Measurements from ENCODE around the gene POLR2J3. TPM values are rescaled to one million over a fixed set of nuclear protein-coding genes. Genes with fewer than 3 reads are reported as not detected.
"Not testable (repeated sequence)": the region's sequence is repeated elsewhere in the genome, so short reads cannot be mapped to it uniquely, and the experiment has no call there.

The POLR2J3 gene
- total and polyA plus RNA-seq, 2 of the 8 experiments (the other 6 are each of a cell fraction or from before 2014, with no cell fraction given) = 18.7 to 24.6 TPM

DNA sequence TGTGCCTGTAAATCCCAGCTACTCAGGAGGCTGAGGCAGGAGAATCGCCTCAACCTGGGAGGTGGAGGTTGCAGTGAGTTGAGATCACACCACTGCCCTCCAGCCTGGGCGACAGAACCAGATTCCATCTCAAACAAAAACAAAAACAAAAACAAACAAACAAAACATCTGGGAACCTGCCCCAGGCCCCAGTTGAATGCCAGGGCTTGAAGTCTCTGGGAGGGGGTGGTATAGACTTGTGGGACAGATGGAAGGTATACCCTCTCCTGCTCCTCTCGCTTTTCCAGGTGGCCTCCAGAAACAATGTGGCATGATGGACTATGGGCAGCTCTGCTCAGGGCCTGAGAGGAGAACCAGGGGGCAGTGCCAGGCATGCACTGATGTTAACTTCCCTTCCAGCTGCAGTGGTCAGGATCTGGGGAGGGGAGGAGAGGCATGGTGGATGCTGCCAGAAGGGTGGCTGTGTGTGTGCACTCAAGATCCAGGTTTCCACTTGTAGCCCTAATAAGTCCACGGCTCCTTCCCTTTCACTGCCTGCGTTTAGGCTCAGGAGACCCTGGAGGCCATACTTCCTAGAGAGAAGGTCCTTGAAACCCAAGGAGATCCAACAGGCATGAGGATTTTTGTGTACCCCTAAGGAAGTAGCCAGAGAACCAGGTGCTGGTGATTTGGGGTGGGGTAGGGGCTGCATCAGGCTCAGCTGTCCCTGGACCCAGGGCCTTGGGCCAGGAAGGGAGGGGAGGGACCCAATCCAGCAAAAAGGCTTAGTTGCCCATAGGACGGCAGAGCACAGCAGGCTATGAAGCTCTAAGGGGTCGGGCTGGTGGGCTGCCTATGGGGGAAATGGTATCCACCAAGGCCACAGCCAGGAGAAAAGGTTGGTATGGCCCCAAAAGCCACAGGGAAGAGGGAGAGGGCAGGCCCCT is 5.2 kb upstream of the POLR2J3 start:
- H2BK12ac ChIP-seq (ENCODE audit: low read depth, low read length); H3K4me1 ChIP-seq (replicated peaks in 1 of 4; ENCODE audit: control insufficient read depth in 3 of 4, insufficient read depth in 4 of 4, low read length in 3 of 4); H2BK15ac ChIP-seq (ENCODE audit: low read length); H3K56ac ChIP-seq (replicated peaks; ENCODE audit: insufficient read length, low read depth, low read length); H4K5ac ChIP-seq (ENCODE audit: insufficient read length, low read depth, low read length); FAIRE-seq; H2BK120ac ChIP-seq (replicated peaks; ENCODE audit: low read depth, low read length); H4K8ac ChIP-seq (ENCODE audit: extremely low read depth, insufficient read depth, low read length); H2BK20ac ChIP-seq (ENCODE audit: low read length); H3K79me2 ChIP-seq (ENCODE audit: control insufficient read depth in 1 of 2, insufficient read depth in 2 of 2, low read length in 2 of 2); H3K79me1 ChIP-seq (ENCODE audit: low read depth, low read length); H2AK5ac ChIP-seq (ENCODE audit: low read depth, low read length); H3K36me3 ChIP-seq (ENCODE audit: control insufficient read depth in 2 of 4, insufficient read depth in 4 of 4, low read length in 3 of 4); H4K20me1 ChIP-seq (replicated peaks in 1 of 2; ENCODE audit: control insufficient read depth in 1 of 2, insufficient read depth in 2 of 2, low read length in 2 of 2); H4K91ac ChIP-seq (replicated peaks; ENCODE audit: insufficient read length, low read length); H3K14ac ChIP-seq (ENCODE audit: insufficient read length); POLR2A ChIA-PET (ENCODE audit: partially characterized antibody); H3K18ac ChIP-seq (ENCODE audit: extremely low read depth, low read length); H2BK5ac ChIP-seq (ENCODE audit: low read depth, low read length); H3K23ac ChIP-seq (ENCODE audit: insufficient read length); H3K9ac ChIP-seq (replicated peaks in 1 of 4; ENCODE audit: extremely low read depth in 1 of 4, low read depth in 3 of 4, low read length in 3 of 4); H3K27me3 ChIP-seq (replicated peaks in 1 of 4; ENCODE audit: control insufficient read depth in 3 of 4, extremely low read depth in 1 of 4, insufficient read depth in 3 of 4, low read length in 3 of 4); H3K4ac ChIP-seq (replicated peaks; ENCODE audit: insufficient read length, low read depth, low read length); CTCF ChIA-PET (ENCODE audit: partially characterized antibody); H3K4me2 ChIP-seq (ENCODE audit: insufficient read depth in 1 of 2, low read depth in 2 of 2, low read length in 2 of 2); H3K27ac ChIP-seq (ENCODE audit: low read depth, low read length); H2AFZ ChIP-seq (ENCODE audit: low read length); H3K4me3 ChIP-seq (ENCODE audit: extremely low read depth in 1 of 4, insufficient read depth in 2 of 4, low read depth in 3 of 4, low read length in 4 of 4); H3K23me2 ChIP-seq (ENCODE audit: low read depth, low read length); H3K9me3 ChIP-seq (ENCODE audit: insufficient read depth in 2 of 2, low read depth in 1 of 2, low read length in 1 of 2): not testable (repeated sequence)
- 83% methylated on average over 6 of the region's 7 CpGs; no CpG with 5 or more reads in 1 of the 2 experiments for WGBS, 2 experiments (ENCODE audit: extremely low coverage in 1 of 2, insufficient coverage in 1 of 2, insufficient read length in 1 of 2, insufficient replicate concordance in 2 of 2, low coverage in 1 of 2, low lambda C conversion rate in 2 of 2, missing lambda C conversion rate in 1 of 2)
- peak in 1 of 2 experiments; percentile 50 for DNase-seq (ENCODE audit: low read depth in 1 of 2, low spot score in 2 of 2)

DNA sequence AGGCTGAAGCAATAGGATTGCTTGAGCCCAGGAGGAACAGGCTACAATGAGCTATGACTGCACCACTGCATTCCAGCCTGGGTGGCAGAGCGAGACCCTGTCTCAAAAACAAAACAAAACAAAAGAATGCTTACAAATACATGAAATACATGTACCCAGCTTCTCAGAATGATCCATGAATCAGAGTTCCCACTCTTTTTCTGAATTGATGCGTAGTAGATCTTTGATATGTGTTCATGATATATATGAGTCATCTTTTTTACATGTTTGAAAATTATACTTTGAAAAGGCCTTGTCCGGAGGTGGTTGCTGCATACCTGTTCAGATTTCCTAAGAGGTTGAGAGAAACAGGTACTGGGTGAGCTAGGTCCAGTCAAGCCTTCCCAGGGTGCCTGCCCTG is 4.0 kb upstream of the POLR2J3 start:
- FAIRE-seq; H3K4ac ChIP-seq (replicated peaks; ENCODE audit: insufficient read length, low read depth, low read length): not testable (repeated sequence)

More for the DNA sequence above, 4.0 kb upstream of the POLR2J3 start:
- H3K27ac ChIP-seq (ENCODE audit: low read depth, low read length); H4K5ac ChIP-seq (ENCODE audit: insufficient read length, low read depth, low read length); H3K79me1 ChIP-seq (ENCODE audit: low read depth, low read length); H2AK5ac ChIP-seq (ENCODE audit: low read depth, low read length); H3K9me3 ChIP-seq (ENCODE audit: insufficient read depth in 2 of 2, low read depth in 1 of 2, low read length in 1 of 2); H3K27me3 ChIP-seq (replicated peaks in 1 of 4; ENCODE audit: control insufficient read depth in 3 of 4, extremely low read depth in 1 of 4, insufficient read depth in 3 of 4, low read length in 3 of 4); H2BK120ac ChIP-seq (replicated peaks; ENCODE audit: low read depth, low read length); H4K91ac ChIP-seq (replicated peaks; ENCODE audit: insufficient read length, low read length); H3K56ac ChIP-seq (replicated peaks; ENCODE audit: insufficient read length, low read depth, low read length); H3K36me3 ChIP-seq (ENCODE audit: control insufficient read depth in 2 of 4, insufficient read depth in 4 of 4, low read length in 3 of 4); H3K23me2 ChIP-seq (ENCODE audit: low read depth, low read length); H3K23ac ChIP-seq (ENCODE audit: insufficient read length); H3K4me3 ChIP-seq (ENCODE audit: extremely low read depth in 1 of 4, insufficient read depth in 2 of 4, low read depth in 3 of 4, low read length in 4 of 4); H3K18ac ChIP-seq (ENCODE audit: extremely low read depth, low read length); H3K14ac ChIP-seq (ENCODE audit: insufficient read length); POLR2A ChIA-PET (ENCODE audit: partially characterized antibody); CTCF ChIA-PET (ENCODE audit: partially characterized antibody); H3K4me2 ChIP-seq (ENCODE audit: insufficient read depth in 1 of 2, low read depth in 2 of 2, low read length in 2 of 2); H4K20me1 ChIP-seq (replicated peaks in 1 of 2; ENCODE audit: control insufficient read depth in 1 of 2, insufficient read depth in 2 of 2, low read length in 2 of 2); H2BK15ac ChIP-seq (ENCODE audit: low read length); H3K9ac ChIP-seq (replicated peaks in 1 of 4; ENCODE audit: extremely low read depth in 1 of 4, low read depth in 3 of 4, low read length in 3 of 4); H3K4me1 ChIP-seq (replicated peaks in 1 of 4; ENCODE audit: control insufficient read depth in 3 of 4, insufficient read depth in 4 of 4, low read length in 3 of 4); H2BK12ac ChIP-seq (ENCODE audit: low read depth, low read length); DNase-seq (ENCODE audit: low read depth in 1 of 2, low spot score in 2 of 2); H2AFZ ChIP-seq (ENCODE audit: low read length); H4K8ac ChIP-seq (ENCODE audit: extremely low read depth, insufficient read depth, low read length); H2BK20ac ChIP-seq (ENCODE audit: low read length); H3K79me2 ChIP-seq (ENCODE audit: control insufficient read depth in 1 of 2, insufficient read depth in 2 of 2, low read length in 2 of 2); H2BK5ac ChIP-seq (ENCODE audit: low read depth, low read length): not testable (repeated sequence)
- WGBS, 2 experiments (ENCODE audit: extremely low coverage in 1 of 2, insufficient coverage in 1 of 2, insufficient read length in 1 of 2, insufficient replicate concordance in 2 of 2, low coverage in 1 of 2, low lambda C conversion rate in 2 of 2, missing lambda C conversion rate in 1 of 2) = no CpG with 5 or more reads among the region's 3 CpGs
